GM12874 (cell line): ENCODE data around the gene MED13.

Source experiments
- CTCF ChIP-seq: IDR thresholded peaks from 2 replicates; pipeline ENCODE4 v1.5.1; 2011; ENCODE audit warnings: low read depth, mild to moderate bottlenecking, control low read depth, low read length, moderate library complexity; ENCODE audit not compliant: insufficient read depth

MED13 gene

DNA sequence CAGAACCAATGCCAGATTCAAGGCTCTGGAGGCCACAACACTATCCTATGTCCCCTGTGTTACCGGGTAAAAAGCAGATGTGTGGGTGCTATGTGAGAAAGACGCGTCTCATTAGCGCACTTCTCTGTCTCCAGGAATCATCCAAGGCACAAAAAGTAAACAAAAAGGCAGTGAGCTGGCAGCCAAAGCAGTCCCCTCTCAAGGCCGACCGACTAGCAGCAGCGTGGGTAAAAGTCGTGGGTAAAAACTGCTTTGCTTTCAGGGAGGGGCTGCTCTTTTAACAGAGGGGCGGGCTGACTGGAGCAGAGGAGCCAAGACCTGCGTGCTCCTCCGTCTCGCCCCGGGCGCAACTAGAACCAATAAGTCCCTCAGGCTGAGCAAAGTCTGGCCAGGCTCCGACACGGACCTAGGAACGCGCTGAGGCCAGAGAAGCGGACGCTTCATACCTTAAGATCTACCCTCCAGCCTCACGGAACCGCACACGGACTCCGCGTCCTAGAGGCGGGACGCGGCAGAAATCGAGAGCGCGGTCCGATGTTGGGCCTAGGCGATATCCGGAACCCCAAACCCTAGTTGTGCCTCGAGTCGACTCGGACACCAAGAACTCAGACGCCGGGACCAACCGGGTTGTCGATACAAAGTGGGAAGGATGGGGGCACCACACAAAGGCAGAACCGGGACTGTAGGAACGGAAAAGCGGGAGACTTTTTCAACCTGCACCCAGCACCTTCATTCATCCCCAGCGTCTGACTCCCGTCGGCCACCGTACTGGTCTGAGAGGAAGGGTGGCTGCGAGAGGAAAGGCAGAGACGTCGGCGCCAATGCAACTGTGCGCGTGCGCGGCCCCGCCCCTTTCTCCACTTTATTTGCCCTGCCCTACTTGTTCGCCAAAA, 137.6 kb downstream of the MED13 start, which contains the start of gene INTS2:
INTS2 (minus strand) TSS at position 775 of the 893 bp plus-strand sequence. CDS start 1,338 bp downstream, outside the sequence.
- no peak for TF ChIP-seq CTCF

- TF ChIP-seq CTCF, result no peak
Observed at GRCh38 chr17:61926826-61927207, 138.3 kb downstream of the MED13 start.

DNA sequence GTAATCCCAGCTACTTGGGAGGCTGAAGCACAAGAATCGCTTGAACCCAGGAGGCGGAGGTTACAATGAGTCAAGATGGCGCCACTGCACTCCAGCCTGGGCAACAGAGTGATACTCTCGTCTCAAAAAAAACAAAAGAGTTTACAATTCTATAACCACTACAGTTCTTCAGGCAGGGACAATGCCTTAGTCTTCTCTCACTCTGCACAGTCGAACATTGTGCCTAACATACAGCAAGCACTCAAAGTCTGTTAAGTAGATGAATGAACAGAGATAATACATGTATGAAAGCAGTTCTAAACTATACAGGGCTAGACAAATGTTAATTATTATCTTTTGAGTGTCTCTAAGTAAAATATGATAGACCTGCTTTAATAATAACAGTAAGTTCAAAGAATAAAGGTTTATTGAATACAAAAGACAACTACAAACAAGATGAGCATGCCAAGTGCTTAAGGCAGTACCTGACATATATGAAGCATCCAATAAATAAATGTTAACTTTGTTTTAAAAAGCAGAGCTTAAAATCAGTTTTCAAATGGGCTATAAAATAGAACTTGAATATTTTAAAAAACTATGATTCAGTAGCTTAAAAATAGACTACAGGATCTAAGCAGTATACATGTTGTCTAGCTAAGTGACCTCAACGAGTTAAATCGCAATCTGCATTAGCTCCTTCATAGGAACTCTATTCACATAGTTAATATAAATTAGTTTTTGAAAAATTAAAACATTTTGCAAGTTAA, 156.6 kb downstream of the MED13 start:
- no peak for TF ChIP-seq CTCF

DNA sequence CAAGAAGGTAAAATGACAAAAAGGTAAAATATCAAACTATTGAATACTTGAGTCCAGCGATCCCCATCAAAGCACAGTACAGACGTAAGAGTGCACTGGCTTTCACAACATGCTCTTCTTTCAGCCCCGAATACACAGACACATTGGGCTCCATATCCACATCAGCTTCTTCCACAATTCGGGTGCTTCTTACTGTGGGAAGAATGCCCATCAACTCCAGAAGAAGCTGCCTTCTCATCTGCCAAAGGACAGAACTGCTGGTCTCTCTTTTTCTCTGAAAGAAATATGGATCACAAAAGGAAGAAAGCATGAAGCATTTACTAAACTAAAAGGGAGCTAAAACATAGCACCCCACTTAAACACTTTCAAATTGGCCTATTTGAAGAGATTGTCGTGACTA, 157.7 kb downstream of the MED13 start:
- no peak for TF ChIP-seq CTCF

DNA sequence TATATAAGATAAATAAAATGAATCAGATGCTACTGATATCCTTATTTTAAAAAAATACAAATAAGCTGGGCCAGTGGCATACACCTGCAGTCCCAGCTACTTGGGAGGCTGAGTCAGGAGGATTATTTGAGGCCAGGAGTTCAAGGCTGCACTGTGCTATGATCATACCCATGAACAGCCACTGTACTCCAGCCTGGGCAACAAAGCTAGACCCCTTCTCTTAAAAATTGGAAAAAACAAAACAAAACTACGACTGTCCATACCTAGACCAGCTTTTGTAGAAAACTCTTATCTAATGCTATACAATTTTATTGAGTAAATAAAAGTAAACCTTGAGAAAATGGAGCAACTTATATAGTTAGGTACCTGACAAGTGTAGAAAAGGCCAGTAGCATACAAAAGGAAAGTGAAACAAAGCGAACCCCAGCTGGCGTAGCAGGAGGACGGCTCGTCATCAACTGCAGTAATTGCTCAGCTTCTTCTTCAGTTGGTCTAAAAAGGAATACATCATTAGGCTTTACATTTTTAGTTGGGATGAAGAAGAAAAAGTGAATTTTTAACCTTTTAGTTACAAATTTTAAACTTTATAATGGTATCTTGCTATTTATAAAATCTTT, 160.9 kb downstream of the MED13 start:
- TF ChIP-seq CTCF, result no peak

- TF ChIP-seq CTCF, result no peak
Observed at GRCh38 chr17:61903251-61903650, 161.8 kb downstream of the MED13 start.

DNA sequence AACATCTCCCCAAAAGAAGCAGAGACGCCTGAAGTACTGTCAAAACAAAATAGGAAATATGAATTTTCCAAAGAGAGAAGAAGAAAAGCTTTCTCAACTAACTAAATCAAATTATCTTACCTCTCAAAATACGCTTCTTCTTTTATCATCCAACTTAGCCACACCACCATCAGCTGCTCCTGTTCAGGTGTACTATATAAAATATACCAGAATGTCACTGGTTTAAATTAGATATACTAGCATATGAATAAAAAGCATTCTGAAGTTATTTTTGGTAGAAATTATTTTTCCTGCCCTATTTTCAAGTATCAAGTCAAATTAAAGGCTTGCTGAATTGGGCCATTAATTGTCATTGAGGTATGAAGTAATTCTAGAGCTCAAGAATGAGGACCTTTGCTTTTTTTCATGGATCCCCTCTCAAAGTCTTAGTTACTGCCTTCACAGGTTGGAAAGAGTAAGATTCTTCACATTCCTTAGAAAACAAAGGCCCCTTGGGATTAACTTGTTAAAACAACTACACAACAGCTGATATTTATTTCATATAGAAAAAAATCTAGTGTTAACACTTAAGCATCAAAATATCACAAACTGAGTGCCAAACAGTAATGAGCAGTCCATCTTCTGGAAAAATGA, 167.4 kb downstream of the MED13 start:
- TF ChIP-seq CTCF, result no peak
